GM21515 (cell line): ENCODE data around the gene ZFP92.

Source experiments
- ATAC-seq: cut with Tn5 transposase; IDR thresholded peaks from one replicate; pipeline ENCODE4 v1.9.1; 2021; ENCODE audit not compliant: unreplicated experiment

ZFP92 gene

GRCh38 chrX:153450114-153450948, 39.1 kb downstream of the ZFP92 start:
- no peak for ATAC-seq

GRCh38 chrX:153450949-153451277, 39.6 kb downstream of the ZFP92 start:
- no peak for ATAC-seq

- ATAC-seq = no peak
Measured at GRCh38 chrX:153454901-153455550, 43.8 kb downstream of the ZFP92 start.

GRCh38 chrX:153455571-153455970, 44.3 kb downstream of the ZFP92 start:
- no peak for ATAC-seq

GRCh38 chrX:153456161-153456560, 44.9 kb downstream of the ZFP92 start:
- no peak for ATAC-seq

GRCh38 chrX:153456704-153457103, 45.4 kb downstream of the ZFP92 start:
- no peak for ATAC-seq

- ATAC-seq = no peak
Measured at GRCh38 chrX:153457136-153457825, 46.0 kb downstream of the ZFP92 start.

GRCh38 chrX:153457827-153458466, 46.7 kb downstream of the ZFP92 start:
- ATAC-seq = no peak

GRCh38 chrX:153458476-153458875, 47.2 kb downstream of the ZFP92 start:
- ATAC-seq = no peak

GRCh38 chrX:153459986-153460385, 48.7 kb downstream of the ZFP92 start:
- no peak for ATAC-seq

- no peak for ATAC-seq
Measured at GRCh38 chrX:153460826-153461225, 49.6 kb downstream of the ZFP92 start.
